ENCODE results near the gene TRAF5.
"Not testable (repeated sequence)": the region's sequence is repeated elsewhere in the genome, so short reads cannot be mapped to it uniquely, and the experiment has no call there.

The TRAF5 gene

DNA sequence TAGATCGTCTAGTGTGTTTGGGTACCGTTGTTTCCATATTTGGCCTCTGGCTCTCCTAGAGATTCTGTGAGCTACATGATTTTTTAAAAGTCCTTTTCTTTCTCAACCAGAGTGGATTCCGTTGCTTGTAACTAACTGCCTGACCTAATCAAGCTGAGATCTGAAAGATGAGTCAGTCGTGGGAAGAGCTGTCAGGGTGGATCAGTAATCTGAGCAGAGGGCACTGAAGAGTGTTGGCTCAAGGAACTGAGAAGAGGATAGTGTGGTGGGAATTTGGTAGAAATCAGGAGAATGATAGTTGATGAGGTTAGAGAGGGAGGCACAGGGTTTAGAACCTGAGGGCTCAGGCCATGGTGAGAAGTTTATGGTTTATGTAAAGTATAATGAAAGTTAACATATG, 52.2 kb downstream of the TRAF5 start:
- no peak for DNase-seq (ENCODE audit: low read depth, low spot score)

DNA sequence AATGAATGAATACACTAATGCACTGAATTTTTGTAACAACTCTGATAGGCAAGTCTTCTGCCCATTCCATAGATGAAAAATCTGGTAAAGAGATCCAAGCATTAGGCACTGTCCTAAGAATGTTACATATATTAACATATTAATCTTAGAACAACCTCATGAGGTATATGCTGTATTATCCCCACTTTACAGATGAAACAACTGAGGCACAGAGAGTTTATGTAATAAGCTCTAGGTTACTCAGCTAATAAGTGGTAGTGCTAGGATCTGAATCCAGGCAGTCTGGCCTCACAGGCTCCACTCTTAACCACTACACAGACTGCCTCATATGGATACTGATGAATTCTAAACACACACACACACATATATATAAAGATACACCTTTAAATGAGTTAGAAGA, 52.8 kb downstream of the TRAF5 start:
- no peak for DNase-seq (ENCODE audit: low read depth, low spot score)

DNA sequence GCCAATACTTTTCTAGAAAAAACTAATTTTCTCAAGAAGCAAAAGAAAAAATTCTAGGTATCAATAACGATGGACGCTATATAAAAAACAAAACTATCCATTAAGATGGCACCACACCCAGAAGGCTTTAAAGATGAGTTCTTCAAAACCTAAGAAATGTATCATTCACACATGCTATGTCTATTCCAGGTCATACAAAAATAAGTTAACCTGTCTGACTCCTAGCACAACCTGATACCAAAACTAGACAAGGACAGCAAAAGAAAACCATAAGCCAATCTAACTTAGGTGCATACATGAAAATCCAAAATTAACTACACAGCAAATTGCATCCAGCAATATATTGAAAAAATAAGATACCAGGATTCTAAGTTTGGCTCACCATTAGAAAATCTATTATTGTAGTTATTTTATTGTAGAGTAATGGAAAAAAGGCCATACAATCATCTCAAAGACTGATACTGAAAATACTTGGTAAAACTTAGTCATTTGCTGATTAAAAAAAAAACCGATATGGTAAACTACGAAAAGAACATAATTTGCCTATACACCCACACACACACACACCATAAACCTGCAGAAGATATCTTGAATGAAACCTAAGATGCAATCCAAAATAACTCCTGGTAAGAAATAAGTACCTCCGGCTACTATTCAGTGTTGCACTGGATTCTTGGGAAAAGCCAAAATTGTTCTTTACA, 55.0 kb downstream of the TRAF5 start:
- DNase-seq (ENCODE audit: low read depth, low spot score) = no peak

DNA sequence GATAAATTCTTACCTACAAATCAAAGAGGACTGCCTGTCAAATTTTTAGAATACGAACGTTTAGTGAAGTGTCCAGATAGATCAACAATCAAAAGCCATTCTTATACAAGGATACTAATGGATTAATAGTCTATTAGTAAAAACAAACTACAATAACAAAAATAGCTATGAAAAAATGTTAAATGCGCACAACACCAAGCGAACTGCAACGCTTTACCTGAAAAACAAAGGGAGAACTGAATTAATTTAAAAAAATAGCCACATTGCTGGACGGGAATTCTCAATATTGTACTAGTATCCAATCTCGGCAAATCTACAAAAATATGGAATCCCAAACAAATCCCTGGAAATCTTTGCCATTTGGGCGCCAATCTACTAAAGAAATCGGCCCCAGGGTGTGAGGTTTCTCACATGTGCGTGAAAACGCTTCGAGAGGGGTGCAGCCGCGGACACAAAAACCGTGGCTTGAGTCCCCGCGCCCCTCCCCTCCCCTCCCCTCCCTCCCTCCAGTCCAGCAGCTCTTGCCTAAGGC, 55.6 kb downstream of the TRAF5 start:
- DNase-seq (ENCODE audit: low read depth, low spot score) = no peak

DNA sequence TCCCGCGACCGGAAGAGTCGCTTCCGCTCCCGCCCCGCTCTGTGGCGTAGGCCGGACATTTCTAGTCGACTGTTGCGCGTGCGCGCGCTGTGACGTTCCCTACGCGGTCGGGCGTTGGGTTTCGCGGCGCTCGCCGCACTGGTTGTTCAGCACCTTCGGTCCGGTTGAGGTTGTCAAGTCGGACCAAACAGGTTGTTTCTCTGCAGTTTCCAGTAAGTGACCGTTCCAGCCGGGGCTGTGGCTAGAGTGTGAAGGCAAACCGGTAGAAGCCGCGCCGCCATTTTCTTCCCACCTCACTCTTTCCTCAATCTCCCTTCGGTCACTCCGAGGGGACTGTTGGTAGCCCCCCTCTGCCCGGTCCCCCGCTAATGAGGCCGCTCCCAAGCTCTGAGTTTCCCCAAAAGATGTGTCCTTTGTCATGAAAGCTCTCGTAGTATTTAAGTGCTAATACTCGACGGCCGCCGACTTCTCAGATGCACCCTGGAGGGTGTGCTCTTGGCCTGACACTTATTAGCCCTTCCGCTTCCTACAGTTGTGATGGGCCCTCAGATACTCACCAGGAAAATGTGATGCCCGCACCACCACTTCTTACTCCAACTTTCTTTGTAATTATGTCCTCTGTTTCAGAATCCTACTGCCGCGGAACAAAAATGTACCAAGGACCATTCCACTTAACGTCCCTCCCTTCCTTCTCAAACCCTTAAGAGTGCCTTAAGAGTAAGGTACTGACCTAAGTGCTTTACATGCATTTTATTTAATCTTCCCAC, 56.3 kb downstream of the TRAF5 start:
- peak; percentile 84 for DNase-seq (ENCODE audit: low read depth, low spot score)

DNA sequence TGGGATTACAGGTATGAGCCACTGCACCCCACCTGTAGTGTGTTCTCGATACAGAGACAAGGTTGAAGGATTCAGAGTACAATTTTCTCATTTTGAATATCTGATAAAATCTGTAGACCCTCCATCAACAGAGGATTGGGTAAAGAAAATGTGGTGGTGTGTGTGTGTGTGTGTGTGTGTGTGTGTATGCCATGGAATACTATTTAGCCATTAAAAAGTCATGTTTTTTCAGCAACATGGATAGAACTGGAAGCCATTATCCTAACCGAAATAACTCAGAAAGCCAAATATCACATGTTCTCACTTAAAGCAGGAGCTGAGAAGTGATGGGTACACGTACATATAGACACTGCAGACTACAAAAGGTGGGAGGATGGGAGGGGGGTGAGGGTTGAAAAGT, 57.9 kb downstream of the TRAF5 start:
- no peak for DNase-seq (ENCODE audit: low read depth, low spot score)

DNA sequence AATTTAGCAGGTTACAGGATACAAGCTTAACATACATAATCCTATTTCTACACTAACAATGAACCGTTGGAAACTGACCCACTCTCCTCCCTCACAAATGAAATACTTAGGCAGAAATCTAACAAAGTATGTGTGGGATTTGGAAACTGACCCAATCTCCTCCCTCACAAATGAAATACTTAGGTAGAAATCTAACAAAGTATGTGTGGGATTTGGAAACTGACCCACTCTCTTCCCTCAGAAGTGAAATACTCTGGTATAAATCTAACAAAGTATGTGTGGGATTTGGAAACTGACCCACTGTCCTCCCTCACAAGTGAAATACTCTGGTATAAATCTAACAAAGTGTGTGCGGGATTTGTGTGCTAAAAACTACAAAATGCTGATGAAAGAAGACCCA, 60.3 kb downstream of the TRAF5 start:
- DNase-seq (ENCODE audit: low read depth, low spot score) = no peak

DNA sequence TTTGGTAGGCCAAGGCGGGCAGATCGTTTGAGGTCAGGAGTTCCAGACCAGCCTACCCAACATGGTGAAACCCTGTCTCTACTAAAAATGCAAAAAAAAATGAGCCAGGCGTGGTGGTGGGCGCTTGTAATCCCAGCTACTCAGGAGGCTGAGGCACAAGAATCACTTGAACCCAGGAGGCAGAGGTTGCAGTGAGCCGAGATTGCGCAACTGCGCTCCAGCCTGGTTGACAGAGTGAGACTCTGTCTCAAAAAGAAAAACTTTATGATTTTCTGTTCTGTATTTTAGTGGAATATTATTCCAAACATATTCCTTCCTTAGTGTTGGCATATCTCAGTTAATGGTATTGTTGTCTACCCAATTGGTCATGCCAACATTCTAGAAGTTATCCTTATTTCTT, 64.2 kb downstream of the TRAF5 start:
- not testable (repeated sequence) for DNase-seq (ENCODE audit: low read depth, low spot score)

DNA sequence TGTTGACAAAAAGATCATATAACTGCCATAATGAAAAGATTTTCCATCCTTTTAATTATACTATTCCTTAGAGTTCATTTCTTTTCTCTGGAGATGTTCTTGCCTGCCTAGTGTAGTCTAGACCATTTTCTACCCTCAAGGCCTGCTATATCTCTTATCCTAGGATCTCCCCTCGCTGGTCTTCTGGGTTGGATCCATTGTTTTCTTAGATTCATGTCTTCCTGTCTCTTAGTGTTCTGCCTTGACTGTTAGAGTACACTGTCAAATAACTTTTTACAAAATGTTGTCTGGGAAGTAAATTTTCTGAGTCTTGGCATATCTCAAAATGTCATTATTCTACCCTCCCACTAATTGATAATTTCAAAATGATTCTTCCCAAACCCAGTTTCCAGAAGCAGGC, 66.6 kb downstream of the TRAF5 start:
- DNase-seq (ENCODE audit: low read depth, low spot score) = no peak

DNA sequence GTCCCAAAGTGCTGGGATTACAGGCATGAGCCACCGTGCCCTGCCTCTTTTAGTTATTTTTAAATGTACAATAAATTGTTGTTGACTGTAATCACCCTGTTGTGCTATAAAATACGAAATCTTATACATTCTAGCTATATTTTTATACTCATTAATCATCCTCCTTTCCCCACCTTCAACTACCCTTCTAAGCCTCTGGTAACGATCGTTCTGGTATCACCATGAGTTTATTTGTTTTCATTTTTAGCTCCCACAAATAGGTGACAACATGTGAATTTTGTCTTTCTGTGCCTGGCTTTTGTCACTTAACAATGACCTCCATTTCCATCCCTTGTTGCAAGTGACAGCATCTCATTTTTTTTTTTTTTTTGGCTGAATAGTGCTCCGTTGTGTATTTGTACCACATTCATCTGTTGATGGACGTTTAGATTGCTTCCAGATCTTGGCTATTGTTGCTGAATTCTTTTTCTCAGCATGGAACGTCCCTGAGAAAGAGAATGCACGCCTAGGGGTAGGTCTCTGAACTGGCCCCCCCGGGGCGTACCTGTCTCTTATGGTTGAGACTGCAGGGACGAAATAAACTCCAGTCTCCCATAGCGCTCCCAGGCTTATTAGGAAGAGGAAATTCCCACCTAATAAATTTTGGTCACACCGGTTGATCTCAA, 71.8 kb downstream of the TRAF5 start:
- not testable (repeated sequence) for DNase-seq (ENCODE audit: low read depth, low spot score)

DNA sequence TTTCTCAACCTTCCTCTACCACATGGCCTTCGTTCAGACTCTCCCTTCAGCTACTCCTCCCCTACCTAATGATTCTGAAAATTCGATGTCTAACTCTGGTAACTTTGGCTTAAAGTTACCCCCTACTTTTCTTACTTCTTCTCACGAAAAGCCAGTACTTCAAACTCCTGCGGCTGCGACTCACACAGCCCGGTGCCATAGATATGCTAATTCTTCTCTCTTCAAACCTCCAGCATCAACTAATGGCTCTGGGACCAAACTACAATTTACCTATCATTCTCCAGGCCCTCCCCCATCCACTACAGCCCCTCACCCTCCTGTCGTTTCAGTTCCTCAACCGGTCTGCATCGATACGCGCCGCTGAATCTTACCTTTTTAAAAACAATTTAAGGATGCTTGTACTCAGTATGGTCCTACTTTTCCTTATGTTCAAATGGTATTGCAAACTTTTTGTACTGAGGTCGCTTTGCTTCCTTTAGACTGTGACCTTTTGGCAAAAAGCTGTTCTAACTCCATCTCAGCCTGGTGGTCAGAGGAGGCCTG, 73.3 kb downstream of the TRAF5 start:
- DNase-seq (ENCODE audit: low read depth, low spot score) = not testable (repeated sequence)

DNA sequence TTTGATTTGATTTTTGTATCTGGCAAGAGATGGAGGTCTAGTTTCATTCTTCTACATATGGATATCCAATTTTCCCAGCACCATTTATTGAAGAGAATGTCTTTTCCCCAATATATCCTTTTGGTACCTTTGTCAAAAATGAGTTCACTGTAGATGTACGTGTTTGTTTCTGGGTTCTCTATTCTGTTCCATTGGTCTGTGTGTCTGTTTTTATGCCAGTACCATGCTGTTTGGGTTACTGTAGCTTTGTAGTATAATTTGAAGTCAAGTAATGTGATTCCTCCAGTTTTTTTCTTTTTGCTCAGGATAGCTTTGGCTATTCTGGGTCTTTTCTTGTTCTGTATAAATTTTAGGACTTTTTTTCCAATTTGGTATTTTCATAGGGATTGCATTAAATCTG, 75.1 kb downstream of the TRAF5 start:
- not testable (repeated sequence) for DNase-seq (ENCODE audit: low read depth, low spot score)

DNA sequence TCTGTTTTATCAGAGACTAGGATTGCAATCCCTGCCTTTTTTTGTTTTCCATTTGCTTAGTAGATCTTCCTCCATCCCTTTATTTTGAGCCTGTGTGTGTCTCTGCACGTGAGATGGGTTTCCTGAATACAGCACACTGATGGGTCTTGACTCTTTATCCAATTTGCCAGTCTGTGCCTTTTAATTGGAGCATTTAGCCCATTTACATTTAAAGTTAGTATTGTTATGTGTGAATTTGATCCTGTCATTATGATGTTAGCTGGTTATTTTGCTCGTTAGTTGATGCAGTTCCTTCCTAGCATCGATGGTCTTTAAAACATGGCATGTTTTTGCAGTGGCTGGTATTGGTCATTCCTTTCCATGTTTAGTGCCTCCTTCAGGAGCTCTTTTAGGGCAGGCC, 79.5 kb downstream of the TRAF5 start:
- DNase-seq (ENCODE audit: low read depth, low spot score) = not testable (repeated sequence)

DNA sequence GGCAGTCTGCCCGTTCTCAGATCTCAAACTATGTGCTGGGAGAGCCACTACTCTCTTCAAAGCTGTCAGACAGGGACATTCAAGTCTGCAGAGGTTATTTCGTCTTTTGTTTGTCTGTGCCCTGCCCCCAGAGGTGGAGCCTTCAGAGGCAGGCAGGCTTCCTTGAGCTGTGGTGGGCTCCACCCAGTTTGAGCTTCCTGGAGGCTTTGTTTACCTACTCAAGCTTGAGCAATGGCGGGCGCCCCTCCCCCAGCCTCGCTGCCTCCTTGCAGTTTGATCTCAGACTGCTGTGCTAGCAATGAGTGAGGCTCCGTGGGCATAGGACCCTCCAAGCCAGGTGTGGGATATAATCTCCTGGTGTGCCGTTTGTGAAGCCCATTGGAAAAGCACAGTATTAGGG, 81.1 kb downstream of the TRAF5 start:
- not testable (repeated sequence) for DNase-seq (ENCODE audit: low read depth, low spot score)

DNA sequence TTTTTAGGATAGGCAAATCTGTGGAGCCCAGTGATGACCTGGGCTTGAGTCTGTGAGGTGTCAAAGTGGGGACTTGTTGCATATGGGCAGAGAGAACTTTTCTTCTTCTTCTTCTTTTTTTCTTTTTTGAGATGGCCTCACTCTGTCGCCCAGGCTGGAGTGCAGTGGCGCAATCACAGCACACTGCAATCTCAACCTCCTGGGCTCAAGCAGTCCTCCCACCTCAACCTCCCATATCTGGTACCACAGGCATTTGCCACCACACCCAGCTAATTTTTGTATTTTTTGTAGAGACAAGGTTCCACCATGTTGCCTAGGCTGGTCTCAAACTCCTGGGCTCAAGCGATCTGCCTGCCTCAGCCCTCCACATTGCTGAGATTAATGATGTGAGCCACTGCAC, 85.0 kb downstream of the TRAF5 start:
- DNase-seq (ENCODE audit: low read depth, low spot score) = no peak

DNA sequence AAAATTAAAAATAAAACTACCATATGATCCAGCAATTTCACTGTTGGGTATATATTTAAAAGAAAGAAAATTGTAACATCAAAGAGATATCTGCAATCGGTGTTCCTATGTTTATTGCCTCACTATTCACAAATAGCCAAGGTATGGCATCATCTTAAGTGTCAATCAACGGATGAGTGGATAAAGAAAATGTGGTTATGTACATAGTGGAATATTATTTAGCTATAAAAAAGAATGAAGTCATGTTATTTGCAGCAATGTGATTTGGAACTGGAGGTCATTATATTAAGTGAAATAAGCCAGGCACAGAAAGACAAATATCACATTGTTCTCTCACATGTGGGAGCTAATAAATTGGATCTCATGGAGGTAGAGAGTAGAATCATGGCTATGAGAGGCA, 89.1 kb downstream of the TRAF5 start:
- DNase-seq (ENCODE audit: low read depth, low spot score) = no peak

DNA sequence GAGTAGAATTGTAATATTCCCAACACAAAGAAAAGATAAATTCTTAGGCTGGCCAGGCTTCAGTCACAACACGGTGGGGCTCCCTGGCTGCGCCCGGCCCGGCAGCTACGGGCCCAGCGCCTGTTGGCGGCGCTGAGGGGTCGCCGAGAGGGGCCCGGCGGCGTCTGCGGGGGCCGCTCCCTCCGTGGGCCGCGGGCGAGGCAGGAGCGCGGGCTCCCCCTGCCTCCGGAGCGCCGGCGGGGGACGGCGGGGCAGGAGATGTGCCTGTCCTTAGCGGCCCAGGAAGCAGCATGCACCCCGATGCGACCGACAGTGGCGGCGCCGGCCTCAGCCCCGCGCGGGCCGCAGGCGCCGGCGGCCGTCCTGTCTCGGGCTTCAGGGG, 89.6 kb downstream of the TRAF5 start:
- not testable (repeated sequence) for DNase-seq (ENCODE audit: low read depth, low spot score)

DNA sequence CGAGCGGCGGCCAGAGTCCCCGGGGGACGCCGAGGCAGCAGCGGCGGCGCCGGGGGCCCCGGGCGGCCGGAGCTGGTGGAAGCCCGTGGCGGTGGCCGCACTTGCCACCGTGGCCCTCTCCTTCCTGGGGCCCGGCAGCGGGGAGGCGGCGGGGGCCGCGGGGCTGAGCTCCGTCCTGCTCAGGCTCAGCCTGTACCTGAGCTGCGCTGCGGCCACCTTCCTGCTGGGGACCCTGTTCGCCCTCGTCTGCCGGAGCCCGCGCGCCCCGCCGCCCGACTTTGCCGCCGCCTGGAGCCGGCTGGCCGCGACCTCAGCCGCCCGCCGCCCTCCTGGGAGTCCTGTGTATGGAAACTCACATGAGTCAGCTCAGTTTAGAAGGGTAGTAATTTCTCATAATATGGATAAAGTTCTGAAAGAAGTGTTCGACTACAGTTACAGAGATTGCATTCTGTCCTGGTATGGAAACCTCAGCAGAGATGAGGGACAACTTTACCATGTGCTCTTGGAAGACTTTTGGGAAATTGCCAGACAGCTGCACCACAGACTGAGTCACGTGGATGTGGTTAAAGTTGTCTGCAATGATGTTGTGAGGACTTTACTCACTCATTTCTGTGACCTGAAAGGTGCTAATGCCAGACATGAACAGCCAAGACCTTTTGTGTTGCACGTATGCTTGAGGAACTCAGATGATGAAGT, 90.1 kb downstream of the TRAF5 start:
- not testable (repeated sequence) for DNase-seq (ENCODE audit: low read depth, low spot score)

DNA sequence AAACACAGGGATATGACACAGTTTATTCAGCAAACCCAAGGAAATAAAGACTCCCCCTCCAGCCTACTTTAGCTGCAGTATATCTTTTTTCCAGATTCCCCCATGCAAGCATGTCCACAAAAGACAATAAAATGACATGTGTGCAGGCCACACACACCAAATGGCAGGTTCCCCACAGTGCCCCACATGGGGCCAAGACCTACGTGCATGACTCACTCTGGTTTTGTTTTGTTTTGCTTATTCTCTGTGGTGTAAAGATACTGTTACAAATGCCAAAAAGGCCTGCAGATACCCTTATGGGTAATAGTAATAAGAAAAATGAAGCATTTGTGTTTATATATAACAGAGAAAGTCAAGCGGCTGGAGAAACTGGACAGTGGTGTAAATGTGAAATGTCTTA, 93.8 kb downstream of the TRAF5 start:
- peak; percentile 62 for DNase-seq (ENCODE audit: low read depth, low spot score)

DNA sequence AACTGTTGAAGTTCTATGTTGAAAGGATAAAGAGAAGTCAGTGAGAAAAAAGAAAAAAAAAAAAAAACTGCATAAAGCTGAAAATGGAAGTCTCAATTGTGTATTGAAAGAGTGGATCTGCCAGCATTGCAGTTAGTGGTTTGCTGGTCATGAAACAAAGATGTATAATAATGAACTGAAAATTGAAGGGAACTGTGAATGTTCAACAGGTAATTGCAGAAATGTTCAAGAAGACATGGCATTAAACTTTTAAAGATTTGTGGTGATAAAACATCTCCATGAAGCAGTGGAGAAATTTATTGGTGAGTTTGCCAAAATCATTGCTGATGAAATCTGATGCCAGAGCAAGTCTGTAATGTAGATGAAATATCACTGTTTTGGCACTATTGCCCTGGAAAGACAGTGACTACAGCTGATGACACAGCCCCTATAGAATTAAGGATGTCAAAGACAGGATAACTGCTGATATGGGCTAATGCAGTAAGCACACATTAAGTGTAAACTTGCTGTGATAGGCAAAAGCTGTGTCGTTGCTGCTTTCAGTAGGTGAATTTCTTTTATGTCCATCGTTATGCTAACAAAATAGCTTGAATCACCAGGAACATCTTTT, 94.3 kb downstream of the TRAF5 start:
- DNase-seq (ENCODE audit: low read depth, low spot score) = no peak

DNA sequence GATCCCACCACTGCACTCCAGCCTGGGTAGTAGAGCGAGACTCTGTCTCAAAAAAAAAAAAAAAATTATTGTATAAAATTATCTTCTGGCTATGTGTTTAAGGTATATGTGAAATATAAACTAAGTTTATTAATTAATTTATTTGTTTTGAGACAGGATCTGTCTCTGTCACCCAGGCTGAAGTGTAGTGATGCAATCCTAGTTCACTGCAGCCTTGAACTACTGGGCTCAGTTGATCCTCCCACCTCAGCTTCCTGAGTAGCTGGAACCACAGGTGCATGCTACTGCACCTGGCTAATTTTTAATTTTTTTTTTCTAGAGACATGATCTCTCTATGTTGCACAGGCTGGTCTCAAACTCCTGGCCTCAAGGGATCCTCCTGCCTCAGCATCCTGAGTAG, 97.4 kb downstream of the TRAF5 start:
- no peak for DNase-seq (ENCODE audit: low read depth, low spot score)
